GM19239 (cell line): ENCODE measurements around the gene CDC6.

Experiments used
- DNase-seq: peaks from one replicate; pipeline ENCODE4 v3.0.0; 2011; ENCODE audit warnings: low spot score; ENCODE audit not compliant: insufficient read length
- FAIRE-seq: peaks from 2 replicates; lab custom pipeline; 2011; peaks lifted over from hg19 to GRCh38; lab: Jason Lieb, UNC

CDC6 gene

DNA sequence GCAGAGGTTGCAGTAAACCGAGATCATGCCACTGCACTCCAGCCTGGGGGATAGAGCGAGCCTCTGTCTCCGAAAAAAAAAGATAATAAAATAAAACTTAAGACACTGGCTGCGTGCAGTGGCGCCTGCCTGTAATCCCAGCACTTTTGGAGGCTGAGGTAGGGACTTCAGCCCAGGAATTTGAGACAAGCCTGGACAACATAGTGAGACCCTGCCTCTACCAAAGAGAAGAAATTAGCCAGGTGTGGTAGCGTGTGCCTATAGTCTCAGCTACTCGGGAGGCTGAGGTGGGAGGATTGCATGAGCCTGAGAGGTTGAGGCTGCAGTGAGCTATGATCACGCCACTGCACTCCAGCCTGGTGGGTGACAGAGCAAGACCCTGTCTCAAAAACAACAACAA, 47.9 kb downstream of the CDC6 start:
- FAIRE-seq (no peak), DNase-seq (no peak)

- no peak for FAIRE-seq
- no peak for DNase-seq
These were observed 49.7 kb downstream of the CDC6 start for GRCh38 chr17:40337351-40337750.

GRCh38 chr17:40338058-40338457, 50.4 kb downstream of the CDC6 start:
- DNase-seq (no peak), FAIRE-seq (peak; percentile 23)

- DNase-seq = no peak
- no peak for FAIRE-seq
These were observed 51.4 kb downstream of the CDC6 start for GRCh38 chr17:40338941-40339649.

- no peak for FAIRE-seq
- no peak for DNase-seq
These were observed 52.6 kb downstream of the CDC6 start for GRCh38 chr17:40340327-40340726.

DNA sequence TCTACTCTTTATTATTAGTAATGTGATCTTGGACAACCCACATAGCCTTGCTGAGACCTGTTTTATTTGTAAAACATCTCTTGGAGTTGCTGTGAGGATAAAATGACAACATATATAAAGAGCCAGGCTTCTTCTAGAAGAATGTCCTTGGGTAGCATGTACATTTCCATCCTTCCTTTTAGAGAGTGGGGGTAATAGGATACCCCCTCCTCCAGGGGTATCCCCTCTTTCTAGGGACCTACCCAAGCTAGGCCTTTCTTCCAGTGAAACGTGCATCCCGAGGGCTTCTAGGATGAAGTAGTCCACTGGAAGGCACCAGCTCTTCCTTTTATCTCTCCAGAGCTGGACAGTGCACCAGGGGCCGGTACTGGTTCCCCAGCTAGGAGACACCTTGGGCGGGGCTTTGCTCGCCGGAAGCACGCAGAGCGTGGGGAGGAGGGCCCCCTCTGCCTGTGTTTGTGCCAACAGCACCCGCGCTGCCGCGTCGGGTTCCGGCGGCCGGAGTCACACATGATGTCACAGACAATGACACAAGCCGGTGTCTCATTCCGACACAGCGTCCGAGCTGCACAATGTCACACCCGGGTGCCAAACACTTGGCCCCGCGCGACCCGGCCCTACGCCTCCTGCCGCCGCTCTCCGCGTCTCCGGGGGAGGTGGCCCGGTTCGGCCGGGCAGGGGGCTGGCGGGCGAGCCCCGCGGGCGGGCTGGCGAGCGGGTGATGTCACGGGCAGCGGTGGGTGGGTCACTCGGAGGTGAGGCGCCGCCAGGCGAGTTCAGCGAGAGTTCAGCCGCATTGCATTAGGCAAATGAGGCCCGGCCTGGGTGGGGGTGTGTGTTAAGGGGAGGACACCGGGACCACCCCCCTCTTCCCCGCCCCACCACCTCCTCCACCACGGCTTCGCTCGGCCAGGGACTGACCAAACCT, 53.5 kb downstream of the CDC6 start:
- peak; percentile 76 for FAIRE-seq
- peak; percentile 80 for DNase-seq

DNA sequence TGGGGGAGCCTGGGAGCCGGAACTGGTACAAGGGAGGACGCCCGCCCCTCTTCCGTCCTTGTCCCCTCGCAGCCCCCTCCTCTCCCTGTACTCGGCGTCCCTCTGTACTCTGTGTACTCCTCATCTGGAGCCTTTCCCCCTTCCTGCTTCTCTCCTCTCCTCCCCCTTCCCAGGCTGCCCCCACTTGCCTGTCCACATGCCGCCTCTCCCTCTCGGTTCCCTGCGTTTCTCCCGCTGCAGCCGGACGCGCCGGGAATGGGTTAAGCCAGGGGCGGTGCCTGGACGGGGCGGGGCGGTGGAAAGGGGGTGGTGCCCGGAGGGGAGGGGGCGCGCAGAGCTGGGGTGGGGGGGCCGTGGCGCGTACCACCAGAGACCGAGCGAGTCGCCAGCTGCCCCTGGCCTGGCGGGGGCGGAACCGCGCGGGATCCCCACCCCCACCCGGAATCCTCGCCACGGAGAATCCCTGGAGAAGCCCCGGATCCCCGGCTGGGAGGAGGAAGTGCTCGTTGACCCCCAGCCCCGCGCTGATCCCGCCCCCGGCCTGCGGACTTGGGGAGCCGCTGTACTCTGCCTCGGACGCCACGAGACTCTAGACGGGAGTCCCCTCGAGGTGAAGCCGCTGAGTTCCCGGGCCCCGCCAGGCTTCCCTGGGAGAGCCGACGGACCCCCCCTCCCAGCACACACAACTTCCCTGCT, 54.3 kb downstream of the CDC6 start:
- DNase-seq (no peak), FAIRE-seq (no peak)

GRCh38 chr17:40342504-40343218, 55.0 kb downstream of the CDC6 start:
- no peak for FAIRE-seq
- DNase-seq = no peak

- DNase-seq = no peak
- no peak for FAIRE-seq
These were observed 55.8 kb downstream of the CDC6 start for GRCh38 chr17:40343219-40344119.

DNA sequence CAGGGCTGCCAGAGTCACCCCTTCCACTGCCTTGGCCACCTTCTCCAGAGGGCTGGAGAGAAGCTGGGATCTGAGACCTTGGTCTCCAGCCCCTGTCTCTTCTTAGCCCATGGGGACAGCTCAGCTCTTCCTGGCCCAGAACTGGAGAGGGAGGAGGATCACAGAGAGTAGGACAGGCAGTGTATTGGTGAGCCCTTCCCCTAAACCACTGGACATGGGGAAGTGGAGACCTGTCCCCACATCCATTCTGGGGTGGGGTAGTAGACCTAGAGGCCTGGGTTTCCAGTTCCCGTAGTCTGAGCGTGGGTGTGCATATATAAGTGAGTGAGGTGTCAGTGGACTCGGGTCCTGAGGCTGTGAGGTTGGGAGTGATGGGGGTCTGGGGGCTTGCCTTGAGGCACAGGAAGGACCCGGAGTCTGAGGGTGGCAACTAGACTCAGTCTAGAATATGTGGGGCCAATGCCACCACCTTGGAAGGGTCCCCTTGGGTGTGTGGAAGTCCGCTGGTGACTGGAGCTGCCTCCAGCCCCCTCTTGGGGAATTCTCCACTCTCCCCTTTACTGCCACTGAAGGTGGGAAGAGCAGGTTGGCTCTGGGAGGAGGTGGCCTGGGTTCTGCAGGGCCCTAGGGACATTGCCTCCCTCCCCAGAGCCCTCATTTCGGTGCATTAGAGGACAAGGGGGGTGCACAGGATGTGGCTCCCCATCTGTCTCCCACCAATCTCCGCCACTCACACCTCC, 56.9 kb downstream of the CDC6 start:
- DNase-seq (no peak), FAIRE-seq (no peak)

DNA sequence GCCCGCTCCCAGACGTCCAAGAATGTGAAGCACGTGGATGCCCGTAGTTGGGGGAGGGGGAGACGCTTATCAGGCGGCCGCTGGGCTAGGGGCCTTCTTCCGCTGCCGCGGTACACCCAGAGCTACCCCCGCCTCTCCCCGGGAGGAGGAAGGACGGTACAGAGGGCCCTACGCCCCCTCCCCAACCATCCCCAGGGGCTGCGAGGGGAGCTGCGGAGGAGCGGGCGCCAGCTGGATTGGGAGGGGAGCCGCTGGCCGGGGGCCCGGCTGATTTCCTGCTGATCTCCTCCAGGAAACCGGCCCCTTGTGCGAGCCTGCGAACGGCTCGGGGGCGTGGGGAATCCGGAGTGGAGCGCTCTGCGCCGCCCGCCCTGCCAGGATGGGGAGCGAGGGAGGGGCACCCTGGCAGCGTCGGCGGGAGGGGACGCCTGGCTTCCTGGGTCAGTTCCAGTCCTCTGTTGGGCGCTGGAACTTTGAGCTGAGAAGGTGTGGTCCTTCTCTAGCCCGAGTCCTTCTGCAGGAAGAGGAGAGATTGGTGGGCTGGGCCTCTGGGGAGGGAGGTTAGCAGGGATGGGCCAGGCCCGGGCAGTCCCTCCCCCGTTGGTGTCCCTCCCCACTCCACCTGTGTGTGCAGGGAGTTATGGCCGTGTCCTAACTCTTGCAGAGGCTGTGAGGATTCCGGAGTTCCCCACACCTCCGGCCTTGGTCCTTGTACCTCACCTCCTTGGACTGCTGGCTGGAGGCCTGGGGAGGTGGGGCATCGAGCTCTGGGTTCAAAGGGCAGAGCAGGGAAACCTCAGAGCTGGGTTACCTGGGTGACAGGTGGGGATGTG, 57.7 kb downstream of the CDC6 start:
- no peak for FAIRE-seq
- DNase-seq = no peak

DNA sequence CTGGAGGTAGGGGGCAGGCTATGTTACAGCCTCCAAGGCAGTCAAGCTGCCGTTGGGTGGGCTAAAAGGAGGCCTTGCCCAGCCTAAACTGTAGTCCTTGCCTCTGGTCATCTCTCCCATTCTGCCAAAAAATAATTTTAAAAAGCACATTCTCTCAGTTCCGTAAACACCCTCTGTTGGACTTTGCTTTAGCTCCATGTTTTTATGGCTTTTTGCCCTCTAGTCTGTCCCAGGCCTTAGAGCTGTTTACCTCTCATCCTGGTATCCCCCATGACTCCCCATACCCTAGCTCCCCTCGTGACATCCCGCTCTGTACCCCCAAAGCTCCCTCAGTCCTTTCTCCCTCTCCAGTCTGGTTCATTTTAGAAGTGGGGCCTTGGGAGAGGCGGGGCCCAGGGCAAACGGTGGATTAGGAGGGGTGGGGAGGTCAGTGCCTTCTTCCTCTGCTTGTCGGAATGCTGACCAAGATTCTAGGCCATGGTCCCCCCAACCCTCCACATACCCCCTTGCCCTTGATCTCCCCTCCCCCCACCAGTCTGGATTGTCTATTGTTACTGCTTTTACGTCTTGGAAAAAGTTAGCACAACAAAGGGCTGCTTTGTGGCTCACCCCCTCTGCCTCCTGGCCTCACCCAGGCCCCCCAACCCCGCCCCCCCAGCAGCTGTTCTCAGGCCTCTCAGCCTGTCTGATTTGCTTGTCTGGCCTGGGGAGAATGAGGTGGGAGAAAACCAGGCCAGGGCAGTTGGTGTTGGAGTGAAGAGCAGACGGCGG, 58.5 kb downstream of the CDC6 start:
- DNase-seq (no peak), FAIRE-seq (no peak)

GRCh38 chr17:40346765-40347158, 59.1 kb downstream of the CDC6 start:
- DNase-seq (no peak), FAIRE-seq (no peak)

- FAIRE-seq = no peak
These were observed 59.8 kb downstream of the CDC6 start for GRCh38 chr17:40347319-40348135.

GRCh38 chr17:40348136-40348504, 60.4 kb downstream of the CDC6 start:
- no peak for FAIRE-seq
- no peak for DNase-seq

More at GRCh38 chr17:40347319-40348135, 59.8 kb downstream of the CDC6 start:
- no peak for DNase-seq
